RWPE2 (cell line): Measurements from ENCODE around the gene HOXD9.
A peak's percentile ranks its signal among the peaks of the same experiment; 100 is the strongest.

ENCODE experiments used
- ATAC-seq: fragments of 200-7000 bp; cut with Tn5 transposase; 3 replicates; pipeline ENCODE4 v1.9.1; 2021; ENCODE audit warnings: low read depth
- DNase-seq: peaks from one replicate; pipeline ENCODE4 v3.0.0-alpha.2; 2020; ENCODE audit warnings: low spot score
- H3K27ac ChIP-seq: fragments of 450-650 bp; 2 replicates; pipeline ENCODE4 v1.5.1; 2017; ENCODE audit warnings: mild to moderate bottlenecking; ENCODE audit not compliant: poor library complexity, severe bottlenecking
- H3K27me3 ChIP-seq: fragments of 250-450 bp; sonication (Bioruptor Pico); 2 replicates; pipeline ENCODE4 v1.5.1; 2021; ENCODE audit warnings: mild to moderate bottlenecking, moderate library complexity; ENCODE audit not compliant: insufficient read depth, poor library complexity, severe bottlenecking
- H3K36me3 ChIP-seq: fragments of 250-450 bp; sonication (Bioruptor Pico); 2 replicates; pipeline ENCODE4 v1.5.1; 2020; ENCODE audit warnings: low read depth, mild to moderate bottlenecking, moderate library complexity
- H3K4me1 ChIP-seq: fragments of 250-450 bp; sonication (Bioruptor Pico); 2 replicates; pipeline ENCODE4 v1.5.1; 2021; ENCODE audit warnings: mild to moderate bottlenecking, moderate library complexity; ENCODE audit not compliant: insufficient read depth, poor library complexity, severe bottlenecking
- H3K4me3 ChIP-seq: fragments of 250-450 bp; sonication (Bioruptor Pico); 2 replicates; pipeline ENCODE4 v1.5.1; 2021; ENCODE audit warnings: mild to moderate bottlenecking, moderate library complexity; ENCODE audit not compliant: severe bottlenecking
- H3K9me3 ChIP-seq: fragments of 250-450 bp; sonication (Bioruptor Pico); 2 replicates; pipeline ENCODE4 v1.5.1; 2021; ENCODE audit warnings: mild to moderate bottlenecking, moderate library complexity; ENCODE audit not compliant: severe bottlenecking
- CTCF ChIP-seq: fragments of 450-650 bp; IDR thresholded peaks from one replicate; pipeline ENCODE4 v1.5.1; 2017; ENCODE audit warnings: mild to moderate bottlenecking, moderate library complexity; ENCODE audit not compliant: poor library complexity, severe bottlenecking

The HOXD9 gene

GRCh38 chr2:176111309-176111663 lies 11.2 kb upstream of the HOXD9 start:
- Histone ChIP-seq H3K4me3 (no peak overlapping the region), H3K4me1 (peaks cover 6% of the 10 kb centered on the region), H3K9me3 (no peaks in the 10 kb centered on the region), H3K27ac (no peak overlapping the region), H3K36me3 (peaks cover 33% of the 10 kb centered on the region), H3K27me3 (no peaks in the 10 kb centered on the region)
- 0 out of 3 replicates have a peak, but pooled peaks have one; percentile 6 for ATAC-seq
- DNase-seq, result no peak
- peak; percentile 89 for TF ChIP-seq CTCF

- ATAC-seq (no peak), DNase-seq (no peak)
- Histone ChIP-seq H3K27me3 (no peaks in the 10 kb centered on the region), H3K4me3 (no peak overlapping the region), H3K4me1 (peaks cover 6% of the 10 kb centered on the region), H3K9me3 (no peaks in the 10 kb centered on the region), H3K36me3 (peaks cover 36% of the 10 kb centered on the region), H3K27ac (no peak overlapping the region)
- TF ChIP-seq CTCF, result no peak
These were observed 10.6 kb upstream of the HOXD9 start for GRCh38 chr2:176111846-176112374.

DNA sequence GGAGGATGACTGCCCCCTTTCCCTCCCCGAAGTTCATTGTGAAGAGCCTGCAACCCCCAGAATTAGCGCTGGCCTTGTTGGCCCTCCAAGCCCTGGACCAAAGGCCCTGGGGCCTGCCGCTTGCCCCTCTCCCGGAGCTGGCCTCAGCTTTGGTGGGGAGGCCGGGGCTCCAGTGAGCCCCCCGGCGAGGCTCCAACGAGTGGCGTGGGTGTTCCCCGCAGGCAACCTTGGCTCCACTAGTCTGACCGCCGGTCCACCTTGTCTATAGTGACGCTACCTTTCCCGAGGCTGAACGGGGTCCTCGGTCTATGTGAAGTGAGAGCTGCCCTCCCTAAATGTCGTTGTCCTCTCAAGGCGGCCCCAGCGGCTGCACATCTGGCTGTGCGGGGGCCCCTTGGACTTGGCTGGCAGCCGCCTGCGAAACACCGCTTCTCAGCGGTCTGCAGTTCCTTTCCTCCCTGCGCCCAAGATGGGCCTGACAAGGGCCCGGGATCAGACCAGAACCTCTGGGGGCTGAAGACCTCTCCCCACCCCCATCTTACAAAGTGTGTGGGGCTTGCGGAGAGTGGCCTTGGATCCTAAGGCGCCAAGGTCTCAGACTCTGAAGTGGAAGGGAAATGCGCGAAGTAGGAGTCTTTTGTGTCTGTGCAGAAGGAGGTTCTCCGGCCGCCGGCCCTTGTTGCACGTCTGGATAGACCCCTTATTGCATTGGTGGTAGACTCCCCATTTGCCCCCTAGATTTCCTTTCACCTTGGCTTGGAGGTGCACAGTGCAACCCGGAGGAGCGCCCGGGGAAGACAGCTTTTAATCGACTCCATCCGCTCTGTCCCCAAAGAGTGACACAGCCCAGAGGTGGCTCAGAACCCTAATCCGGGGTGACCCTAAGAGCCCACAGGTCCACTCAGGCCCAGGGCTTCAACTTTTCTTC lies 9.9 kb upstream of the HOXD9 start:
- Histone ChIP-seq H3K27ac (peak overlapping the region; percentile 22), H3K36me3 (peaks cover 43% of the 10 kb centered on the region), H3K4me1 (peaks cover 6% of the 10 kb centered on the region), H3K4me3 (no peak overlapping the region), H3K27me3 (no peaks in the 10 kb centered on the region), H3K9me3 (no peaks in the 10 kb centered on the region)
- DNase-seq (no peak), ATAC-seq (no peak)
- TF ChIP-seq CTCF, result no peak

DNA sequence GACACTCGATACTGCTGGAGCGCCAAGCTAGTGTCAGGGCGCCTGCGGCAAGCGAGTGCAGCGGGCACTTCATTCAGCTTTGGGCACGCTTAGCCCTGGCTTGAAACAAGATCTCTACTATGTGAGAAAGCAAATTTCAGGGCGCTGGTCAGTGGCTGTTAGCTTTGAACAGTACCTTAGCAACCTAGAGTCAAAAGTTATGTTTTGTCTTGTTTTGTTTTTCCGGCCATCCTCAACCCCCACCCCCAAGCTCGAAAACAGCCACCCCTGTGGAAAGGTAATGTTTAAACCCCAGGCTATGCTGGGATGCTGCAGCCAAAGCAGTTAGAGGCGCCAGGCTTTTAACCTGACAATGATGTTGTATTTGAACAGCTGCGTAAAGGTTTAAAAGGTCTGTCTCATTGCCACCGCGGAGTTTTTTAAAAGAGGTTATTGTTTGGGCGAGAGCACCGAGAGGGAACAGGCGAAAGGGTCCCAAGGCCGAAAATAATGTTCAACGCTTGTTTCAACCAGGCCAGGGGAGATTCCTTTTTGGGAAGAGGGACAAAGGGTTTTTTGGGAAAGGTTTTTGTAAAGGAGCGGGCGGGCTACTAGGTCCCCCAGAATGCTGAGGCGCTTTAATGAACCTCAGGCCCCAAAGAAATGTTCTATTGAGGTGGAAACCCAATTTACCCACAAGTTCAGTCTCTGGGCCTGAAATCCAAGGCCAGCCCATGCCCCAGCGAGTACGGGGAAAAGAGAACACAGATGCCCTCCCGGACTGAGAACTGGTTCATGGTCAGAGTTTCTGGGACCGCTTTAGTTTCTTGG lies 8.2 kb upstream of the HOXD9 start:
- Histone ChIP-seq H3K9me3 (no peaks in the 10 kb centered on the region), H3K27me3 (no peaks in the 10 kb centered on the region), H3K36me3 (peaks cover 52% of the 10 kb centered on the region), H3K27ac (peak overlapping the region; percentile 22), H3K4me3 (no peak overlapping the region), H3K4me1 (peaks cover 6% of the 10 kb centered on the region)
- no peak for TF ChIP-seq CTCF
- ATAC-seq, result peak; percentile 30; the same call in 2 of the 3 replicates
- DNase-seq, result no peak
